GM21737 (cell line): ENCODE results near the gene ETNK2.

Experiments
- ATAC-seq: cut with Tn5 transposase; IDR thresholded peaks from one replicate; pipeline ENCODE4 v1.9.1; 2021; ENCODE audit warnings: mild to moderate bottlenecking, moderate library complexity; ENCODE audit not compliant: unreplicated experiment

Gene ETNK2

DNA sequence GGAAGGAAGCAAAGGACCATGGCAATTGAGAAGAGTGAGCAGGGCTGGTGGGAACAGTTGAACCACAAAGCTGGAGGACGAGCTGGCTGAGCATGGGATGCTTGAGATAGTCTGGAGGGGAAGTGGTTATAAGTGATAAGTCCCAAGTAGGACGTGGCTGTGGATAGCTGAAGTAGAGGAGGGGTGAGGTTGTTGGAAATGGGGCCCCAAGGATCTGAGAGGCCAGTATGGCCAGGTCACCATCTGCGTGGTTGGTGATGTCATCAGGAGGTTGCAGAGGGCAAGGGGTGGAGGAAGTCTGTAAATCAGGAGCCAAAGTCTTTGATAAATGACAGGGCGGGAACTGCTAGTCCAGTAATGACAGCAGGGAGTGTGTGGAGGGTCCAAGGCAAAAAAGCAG, 25.3 kb upstream of the ETNK2 start:
- ATAC-seq, result no peak

DNA sequence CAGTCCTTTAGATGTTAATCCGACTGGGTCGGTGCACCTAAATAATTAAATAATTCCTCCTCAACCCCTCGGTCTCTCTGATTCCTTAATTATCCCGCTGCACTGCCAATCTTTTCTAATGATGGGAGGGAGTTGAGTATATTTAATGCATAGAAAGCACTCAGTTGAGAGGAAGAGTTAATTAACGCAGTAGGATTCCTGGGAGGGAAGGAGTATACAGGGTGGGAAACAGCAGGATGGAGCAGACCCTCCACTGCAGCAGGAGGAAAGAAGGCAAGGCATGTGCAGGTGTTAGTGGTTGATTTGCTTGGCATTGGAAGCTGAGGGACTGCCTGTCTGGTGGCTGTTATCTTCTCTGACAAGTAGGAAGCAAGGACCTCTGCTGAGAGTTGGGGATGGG, 24.2 kb upstream of the ETNK2 start:
- no peak for ATAC-seq

DNA sequence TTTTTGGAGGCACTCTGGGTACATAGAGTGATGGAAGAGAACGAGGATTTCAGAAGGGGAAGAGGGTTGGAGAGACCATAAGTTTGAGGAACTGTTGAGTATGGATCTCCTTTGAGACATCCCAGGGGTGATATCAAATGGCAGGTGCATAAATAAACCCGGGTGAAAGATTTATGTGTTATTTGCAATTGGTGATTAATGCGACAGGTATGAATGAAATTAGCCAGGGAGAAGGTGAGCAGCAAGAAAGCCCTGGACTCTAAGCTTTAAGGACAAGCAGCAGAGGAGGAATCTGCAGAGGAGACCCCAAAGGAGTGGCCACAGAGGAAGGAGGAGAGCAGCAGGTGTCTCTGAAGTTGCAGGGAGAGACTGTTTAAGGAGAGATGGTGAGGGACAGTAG, 23.1 kb upstream of the ETNK2 start:
- ATAC-seq, result no peak

- no peak for ATAC-seq
Measured at GRCh38 chr1:204172404-204173029, 20.7 kb upstream of the ETNK2 start.

GRCh38 chr1:204171751-204172178, 19.9 kb upstream of the ETNK2 start:
- ATAC-seq, result no peak

DNA sequence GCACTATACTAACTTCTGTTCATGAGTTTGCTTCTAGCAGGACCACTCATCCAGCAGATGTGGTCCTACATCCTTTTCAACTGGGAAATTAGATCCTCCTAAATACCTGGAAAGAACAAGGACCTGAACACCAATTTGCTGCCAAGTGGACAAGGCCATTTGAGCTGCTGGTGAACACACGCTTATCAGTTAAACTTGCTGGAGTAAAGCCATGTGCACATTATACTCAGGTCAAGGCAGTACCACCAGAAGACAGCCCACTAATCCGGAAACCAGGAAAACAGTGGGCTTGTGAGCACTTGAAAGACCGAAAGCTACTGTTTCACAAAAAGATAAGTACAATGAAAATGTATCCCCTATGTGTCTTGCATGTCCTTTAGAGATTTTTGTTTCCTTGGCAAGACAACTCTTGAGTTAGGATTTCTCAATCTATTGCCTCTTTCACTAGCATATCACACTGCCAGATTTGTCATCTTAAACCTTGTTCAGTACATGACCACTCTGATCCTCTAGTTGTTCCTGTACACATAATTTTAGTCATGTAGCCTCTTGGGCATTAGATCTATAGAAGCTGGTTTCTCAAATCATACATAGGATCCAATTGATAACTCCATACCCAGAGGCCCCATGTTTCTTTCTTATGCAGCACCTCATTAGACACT, 18.8 kb upstream of the ETNK2 start:
- no peak for ATAC-seq

- ATAC-seq, result no peak
Measured at GRCh38 chr1:204169858-204170257, 18.0 kb upstream of the ETNK2 start.

- no peak for ATAC-seq
Measured at GRCh38 chr1:204167730-204168129, 15.9 kb upstream of the ETNK2 start.

GRCh38 chr1:204166219-204166618, 14.4 kb upstream of the ETNK2 start, which contains the start of gene REN:
TSS of gene REN (minus strand) at chr1:204166337. CDS start at chr1:204166293, 44 bp downstream.
- no peak for ATAC-seq

DNA sequence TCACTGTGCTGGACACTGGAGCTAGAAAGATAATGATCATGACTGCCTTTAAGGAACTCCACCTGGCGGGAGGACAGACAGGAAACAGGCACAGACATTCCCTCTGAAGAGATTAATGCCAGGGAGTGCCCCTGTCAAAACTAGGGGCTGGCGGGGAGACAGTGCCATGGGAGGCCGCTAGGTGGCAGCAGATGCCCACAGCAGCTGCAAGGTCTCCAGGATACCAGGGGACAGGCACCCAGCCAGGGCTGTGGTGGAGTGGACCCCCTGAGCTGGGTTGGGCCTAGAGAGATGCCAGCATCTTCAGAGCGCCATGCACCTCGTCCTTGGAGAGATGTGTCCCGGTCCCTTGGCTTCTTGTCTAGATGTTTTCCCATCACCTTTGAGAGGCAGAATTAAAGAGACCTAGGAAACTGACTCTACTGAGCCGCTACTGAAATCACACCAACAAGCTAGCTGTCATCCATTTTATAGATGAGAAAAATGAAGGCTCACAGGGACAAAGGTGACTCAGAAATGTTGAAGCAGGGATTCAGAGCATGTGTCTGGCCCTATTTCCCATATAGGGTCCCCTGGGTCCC, 10.7 kb upstream of the ETNK2 start:
- peak; percentile 72 for ATAC-seq

GRCh38 chr1:204161609-204162493, 10.0 kb upstream of the ETNK2 start:
- no peak for ATAC-seq

DNA sequence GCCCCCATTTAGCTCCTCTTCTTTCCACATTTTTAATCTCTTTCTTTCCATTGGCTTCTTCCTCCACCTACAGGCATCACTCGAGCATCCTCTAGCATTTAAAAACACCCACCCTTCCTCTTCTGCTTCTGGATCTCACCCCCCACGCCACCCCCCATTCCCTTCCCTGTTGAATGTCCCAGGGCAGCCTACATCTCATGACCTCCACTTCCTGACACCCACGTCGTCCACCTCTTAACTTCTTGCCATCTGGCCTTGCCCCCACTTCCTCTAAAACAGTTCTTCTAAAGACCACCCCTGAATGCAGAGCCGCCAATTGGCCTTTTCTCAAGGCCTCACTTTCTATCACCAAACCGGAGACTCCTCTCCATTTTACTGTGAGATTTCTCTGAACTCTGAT, 6.1 kb upstream of the ETNK2 start:
- ATAC-seq, result no peak

DNA sequence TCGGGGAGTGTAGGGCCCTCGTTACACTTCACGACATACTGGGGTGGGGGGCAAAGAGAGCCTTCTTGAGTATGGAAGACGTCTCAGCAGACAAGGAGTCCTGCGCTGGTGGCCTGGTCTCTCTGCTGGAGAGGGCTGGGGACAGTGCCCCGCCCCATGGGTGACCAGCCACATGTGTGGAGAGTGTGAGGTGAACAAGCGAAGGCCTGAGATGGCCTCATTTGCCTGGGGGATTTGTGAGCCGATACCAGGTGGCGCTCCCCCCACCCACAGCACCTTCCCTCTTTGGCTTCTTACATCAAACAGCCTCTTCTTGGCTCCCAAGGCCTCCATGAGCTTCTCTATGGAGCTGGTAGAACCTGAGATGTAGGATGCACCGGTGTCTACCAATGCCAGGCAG, 4.0 kb upstream of the ETNK2 start:
- ATAC-seq, result no peak

DNA sequence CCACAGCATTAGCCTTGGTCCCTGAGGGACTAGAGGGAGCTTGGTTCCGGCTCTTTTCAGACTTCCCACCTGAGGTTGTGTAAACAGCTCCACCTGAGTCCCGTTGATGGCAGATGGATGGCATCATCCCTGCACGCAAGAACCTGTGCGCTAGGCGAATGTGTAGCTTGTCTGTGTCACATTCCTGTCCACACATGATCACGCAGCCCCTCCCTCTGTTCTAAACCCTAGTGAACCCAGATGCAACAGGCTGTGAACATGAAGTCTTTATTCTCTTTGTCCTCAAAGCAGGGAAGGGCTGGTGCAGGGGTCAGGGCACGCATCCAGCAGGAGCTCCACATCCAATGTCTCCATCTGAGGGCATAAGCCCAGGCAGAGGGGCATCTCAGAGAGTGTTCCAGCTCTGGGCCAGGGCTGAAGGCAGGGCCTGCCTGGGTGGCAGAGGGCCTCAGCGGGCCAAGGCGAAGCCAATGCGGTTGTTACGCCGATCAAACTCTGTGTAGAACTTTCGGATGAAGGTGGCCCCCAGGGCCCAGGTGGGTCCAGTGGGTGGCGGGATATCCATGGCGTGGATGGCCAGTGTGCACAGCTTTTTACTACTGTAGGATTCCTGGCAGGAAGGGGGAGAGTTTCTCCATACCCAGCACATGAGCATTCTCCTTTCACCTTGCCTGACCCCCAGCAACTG, 2.9 kb upstream of the ETNK2 start:
- no peak for ATAC-seq

DNA sequence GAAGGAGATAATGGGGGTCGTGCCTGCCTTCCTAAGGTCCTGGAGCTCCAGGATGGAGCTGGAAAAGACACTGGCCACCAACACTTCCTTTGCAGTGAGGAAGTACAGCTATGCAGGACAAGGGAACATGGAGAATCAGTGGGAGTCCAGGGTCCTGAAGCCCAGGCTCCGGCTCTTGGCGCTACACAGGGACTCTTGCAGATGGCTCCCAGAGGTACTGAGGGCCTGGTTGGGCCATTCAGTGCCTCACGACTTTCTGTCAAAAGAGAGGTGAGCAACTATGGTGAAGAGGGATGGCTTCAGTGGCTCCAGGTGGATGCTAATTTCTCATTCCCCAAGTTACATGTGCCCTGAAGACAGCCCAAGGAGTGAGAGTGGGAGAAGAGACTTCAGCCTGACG, 1.8 kb upstream of the ETNK2 start:
- no peak for ATAC-seq

- ATAC-seq, result no peak
Measured at GRCh38 chr1:204152310-204153044, 633 bp upstream of the ETNK2 start.

- ATAC-seq, result no peak
Measured at GRCh38 chr1:204150702-204151551, 917 bp downstream of the ETNK2 start.

- ATAC-seq, result no peak
Measured at GRCh38 chr1:204149635-204150565, 1.9 kb downstream of the ETNK2 start.
